CD8-positive, alpha-beta memory T cell (primary cell): ENCODE measurements around the gene UROD. TPM values are rescaled to one million over a fixed set of nuclear protein-coding genes. Genes with fewer than 3 reads are reported as not detected.

Source experiments
- polyA plus RNA-seq: library from polyadenylated mRNA; unstranded; fragments of 300-500 nt; fragmentation: Illumina TruSeq; gene quantifications from one replicate; pipeline ENCODE4 v1.2.3, GENCODE V29; 2021
- total RNA-seq, 2 experiments: library from RNA; stranded (reverse); gene quantifications; one replicate each; pipeline ENCODE4 v1.2.3, GENCODE V29; 2021

The UROD gene
- total and polyA plus RNA-seq, 3 experiments from 2014 or later = 62.9 to 92.4 (median 89.9) TPM

Other genes with a start within 250 kb of the UROD start
- gene RPS8, start 236.7 kb upstream of the UROD start, total RNA-seq = 1,000 to 10,000 TPM; 2,426 to 2,465 TPM
- 972 TPM for gene RPS8, start 236.7 kb upstream of the UROD start, polyA plus RNA-seq
- 1 to 10 TPM; 1.2 to 1.4 TPM for gene BEST4, start 224.1 kb upstream of the UROD start, total RNA-seq
- gene BEST4, start 224.1 kb upstream of the UROD start, polyA plus RNA-seq = 0.54 TPM
- gene PLK3, start 211.9 kb upstream of the UROD start, total RNA-seq = 100 to 1,000 TPM; 104 to 114 TPM
- 22.5 TPM for gene PLK3, start 211.9 kb upstream of the UROD start, polyA plus RNA-seq
- gene DYNLT4, start 204.9 kb upstream of the UROD start, total RNA-seq = under 1 TPM; 0.28 to 0.31 TPM
- gene DYNLT4, start 204.9 kb upstream of the UROD start, polyA plus RNA-seq = not detected
- gene BTBD19, start 203.7 kb upstream of the UROD start, total RNA-seq = 1 to 10 TPM; 7.3 to 7.8 TPM
- gene BTBD19, start 203.7 kb upstream of the UROD start, polyA plus RNA-seq = 0.24 TPM
- gene PTCH2, start 169.0 kb upstream of the UROD start, total RNA-seq = 1 to 10 TPM; 1.1 to 1.7 TPM
- not detected for gene PTCH2, start 169.0 kb upstream of the UROD start, polyA plus RNA-seq
- 10 to 100 TPM; 49.5 to 50.6 TPM for gene EIF2B3, start 25.7 kb upstream of the UROD start, total RNA-seq
- 22.6 TPM for gene EIF2B3, start 25.7 kb upstream of the UROD start, polyA plus RNA-seq
- gene HECTD3, start 930 bp upstream of the UROD start, total RNA-seq = 10 to 100 TPM; 35.4 to 36.0 TPM
- gene HECTD3, start 930 bp upstream of the UROD start, polyA plus RNA-seq = 30.1 TPM
- 1 to 10 TPM; 1.3 to 1.4 TPM for gene ZSWIM5, start 194.4 kb downstream of the UROD start, total RNA-seq
- 0.69 TPM for gene ZSWIM5, start 194.4 kb downstream of the UROD start, polyA plus RNA-seq